TTC549 (cell line): ENCODE results near the gene NUBP2.

Source experiments
- FAIRE-seq: peaks from 2 replicates; lab custom pipeline; 2012; peaks lifted over from hg19 to GRCh38; lab: Jason Lieb, UNC

The NUBP2 gene

DNA sequence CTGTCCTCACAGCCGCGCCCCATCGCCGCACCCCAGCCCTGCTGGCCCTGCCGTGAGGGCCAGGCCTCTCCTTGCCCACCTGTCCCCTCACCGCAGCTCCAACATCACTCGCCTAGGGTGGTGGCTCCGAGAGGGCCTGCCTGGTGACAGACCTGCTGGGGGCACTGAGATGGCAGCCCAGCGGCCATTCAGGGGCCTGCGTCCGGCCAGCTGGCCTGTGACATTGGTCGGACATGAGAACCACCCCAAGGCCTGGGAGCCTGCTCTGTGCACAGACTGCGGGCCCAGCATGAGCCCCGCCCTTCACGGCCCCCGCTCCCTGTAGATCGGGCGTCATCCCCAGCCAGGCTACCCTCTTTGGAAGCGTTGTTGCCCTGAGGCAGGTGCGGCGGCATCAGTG, 23.2 kb upstream of the NUBP2 start:
- no peak for FAIRE-seq

- FAIRE-seq = no peak
Observed at GRCh38 chr16:1760911-1761310, 21.8 kb upstream of the NUBP2 start.

DNA sequence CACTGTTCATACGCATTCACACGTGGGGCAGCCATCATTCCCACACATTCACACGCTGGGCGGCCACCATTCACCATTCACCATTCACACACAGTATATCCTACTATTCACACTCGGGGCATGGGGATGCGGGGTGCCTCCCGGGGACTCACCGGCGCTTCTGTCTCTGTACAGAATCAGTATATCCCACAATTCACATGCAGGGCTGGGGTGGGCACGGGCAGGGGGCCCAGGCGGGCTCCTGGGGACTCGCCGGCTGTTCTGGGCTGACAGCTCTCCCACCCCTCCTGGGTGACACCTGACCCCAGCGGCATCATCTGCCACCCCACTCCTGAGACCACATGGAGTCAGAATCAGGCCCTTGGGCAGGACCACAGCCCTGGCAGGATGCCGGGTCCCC, 21.0 kb upstream of the NUBP2 start:
- no peak for FAIRE-seq

DNA sequence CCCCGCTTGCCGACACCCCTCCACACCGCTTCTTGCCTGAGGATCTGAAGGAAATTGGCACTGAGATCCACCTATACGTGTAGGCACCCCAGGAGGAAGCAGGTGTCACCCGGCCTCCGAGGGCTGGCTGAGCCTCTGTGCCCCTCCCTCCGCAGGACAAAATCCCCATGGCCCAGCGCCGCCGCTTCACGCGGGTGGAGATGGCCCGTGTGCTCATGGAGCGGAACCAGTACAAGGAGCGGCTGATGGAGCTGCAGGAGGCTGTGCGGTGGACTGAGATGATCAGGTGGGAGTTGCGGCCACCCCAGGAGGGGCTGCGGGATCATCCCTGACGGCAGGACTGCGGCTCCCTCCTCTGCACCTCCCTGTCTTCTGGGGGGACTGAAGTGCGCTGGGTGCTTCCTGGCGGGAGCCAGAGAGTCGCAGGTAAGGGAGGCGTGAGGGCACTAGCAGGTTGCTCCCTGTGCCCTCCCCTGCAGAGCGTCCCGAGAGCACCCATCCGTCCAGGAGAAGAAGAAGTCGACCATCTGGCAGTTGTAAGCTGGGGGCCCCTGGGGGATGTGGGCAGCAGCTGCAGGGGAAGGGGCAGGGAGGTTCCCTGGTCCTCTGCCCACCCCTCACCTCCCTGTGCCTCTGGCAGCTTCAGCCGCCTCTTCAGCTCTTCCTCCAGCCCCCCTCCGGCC, 20.4 kb upstream of the NUBP2 start:
- FAIRE-seq = no peak

- FAIRE-seq = no peak
Observed at GRCh38 chr16:1762879-1763520, 19.8 kb upstream of the NUBP2 start.

- no peak for FAIRE-seq
Observed at GRCh38 chr16:1763521-1764511, 18.9 kb upstream of the NUBP2 start.

DNA sequence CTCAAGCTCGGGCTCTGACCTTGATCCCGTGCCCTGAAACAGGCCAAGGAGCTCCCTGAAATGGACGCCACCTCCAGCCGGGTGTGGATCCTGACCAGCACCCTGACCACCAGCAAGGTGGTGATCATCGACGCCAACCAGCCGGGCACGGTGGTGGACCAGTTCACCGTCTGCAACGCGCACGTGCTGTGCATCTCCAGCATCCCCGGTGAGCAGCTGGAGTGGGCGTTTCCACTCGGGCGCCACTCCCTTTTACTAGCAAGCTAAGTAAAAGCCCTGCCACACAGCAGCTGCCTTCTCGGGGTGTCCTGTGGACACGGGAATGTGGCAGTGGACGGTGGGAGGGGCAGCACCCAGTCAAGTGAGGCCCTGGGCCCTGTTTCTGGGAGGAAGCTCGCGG, 17.8 kb upstream of the NUBP2 start:
- FAIRE-seq = no peak

DNA sequence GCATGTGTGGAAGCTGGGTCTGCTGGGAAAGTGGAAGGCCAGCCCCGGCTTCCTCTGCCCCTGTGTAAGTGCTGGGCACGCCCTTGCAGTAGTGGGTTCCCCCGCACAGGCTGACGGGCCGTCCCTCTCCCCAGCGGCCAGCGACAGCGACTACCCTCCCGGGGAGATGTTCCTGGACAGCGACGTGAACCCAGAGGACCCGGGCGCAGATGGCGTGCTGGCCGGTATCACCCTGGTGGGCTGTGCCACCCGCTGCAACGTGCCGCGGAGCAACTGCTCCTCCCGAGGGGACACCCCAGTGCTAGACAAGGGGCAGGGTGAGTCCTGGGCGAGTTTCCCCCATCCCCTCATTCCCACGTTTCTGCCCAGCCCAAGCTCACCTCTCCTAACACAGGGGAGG, 16.9 kb upstream of the NUBP2 start:
- FAIRE-seq = no peak

GRCh38 chr16:1766231-1766630, 16.5 kb upstream of the NUBP2 start:
- FAIRE-seq = no peak

- no peak for FAIRE-seq
Observed at GRCh38 chr16:1766701-1767100, 16.1 kb upstream of the NUBP2 start.

DNA sequence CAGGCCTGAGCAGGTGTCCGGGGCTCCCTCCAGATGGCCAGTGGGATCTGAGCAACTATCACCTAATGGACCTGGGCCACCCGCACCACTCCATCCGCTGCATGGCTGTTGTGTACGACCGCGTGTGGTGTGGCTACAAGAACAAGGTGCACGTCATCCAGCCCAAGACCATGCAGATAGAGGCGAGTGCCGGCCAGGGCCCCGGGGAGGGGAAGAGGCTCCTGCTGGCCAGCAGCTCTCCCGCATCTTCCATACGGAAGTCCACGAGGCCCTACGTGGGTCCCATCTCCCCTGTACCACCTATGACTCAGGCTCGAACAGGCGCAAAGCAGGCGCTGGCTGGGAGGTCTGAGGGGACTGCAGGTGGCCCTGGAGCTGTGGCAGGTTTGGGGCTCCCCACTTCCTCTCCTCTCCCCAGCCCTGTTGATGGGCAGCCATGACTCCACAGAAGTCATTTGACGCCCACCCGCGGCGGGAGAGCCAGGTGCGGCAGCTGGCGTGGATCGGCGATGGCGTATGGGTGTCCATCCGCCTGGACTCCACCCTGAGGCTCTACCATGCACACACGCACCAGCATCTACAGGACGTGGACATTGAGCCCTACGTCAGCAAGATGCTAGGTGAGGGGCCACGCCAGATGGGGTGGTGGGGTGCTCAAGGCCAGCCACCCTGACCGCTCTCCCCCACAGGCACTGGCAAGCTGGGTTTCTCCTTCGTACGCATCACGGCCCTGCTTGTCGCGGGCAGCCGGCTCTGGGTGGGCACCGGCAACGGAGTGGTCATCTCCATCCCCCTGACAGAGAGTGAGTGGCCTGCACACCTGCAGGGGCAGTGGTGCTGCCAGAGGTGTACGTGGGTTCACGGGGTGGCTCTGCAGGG, 15.4 kb upstream of the NUBP2 start:
- FAIRE-seq = no peak

GRCh38 chr16:1768061-1768766, 14.5 kb upstream of the NUBP2 start:
- no peak for FAIRE-seq

GRCh38 chr16:1768767-1769401, 13.9 kb upstream of the NUBP2 start:
- FAIRE-seq = no peak

DNA sequence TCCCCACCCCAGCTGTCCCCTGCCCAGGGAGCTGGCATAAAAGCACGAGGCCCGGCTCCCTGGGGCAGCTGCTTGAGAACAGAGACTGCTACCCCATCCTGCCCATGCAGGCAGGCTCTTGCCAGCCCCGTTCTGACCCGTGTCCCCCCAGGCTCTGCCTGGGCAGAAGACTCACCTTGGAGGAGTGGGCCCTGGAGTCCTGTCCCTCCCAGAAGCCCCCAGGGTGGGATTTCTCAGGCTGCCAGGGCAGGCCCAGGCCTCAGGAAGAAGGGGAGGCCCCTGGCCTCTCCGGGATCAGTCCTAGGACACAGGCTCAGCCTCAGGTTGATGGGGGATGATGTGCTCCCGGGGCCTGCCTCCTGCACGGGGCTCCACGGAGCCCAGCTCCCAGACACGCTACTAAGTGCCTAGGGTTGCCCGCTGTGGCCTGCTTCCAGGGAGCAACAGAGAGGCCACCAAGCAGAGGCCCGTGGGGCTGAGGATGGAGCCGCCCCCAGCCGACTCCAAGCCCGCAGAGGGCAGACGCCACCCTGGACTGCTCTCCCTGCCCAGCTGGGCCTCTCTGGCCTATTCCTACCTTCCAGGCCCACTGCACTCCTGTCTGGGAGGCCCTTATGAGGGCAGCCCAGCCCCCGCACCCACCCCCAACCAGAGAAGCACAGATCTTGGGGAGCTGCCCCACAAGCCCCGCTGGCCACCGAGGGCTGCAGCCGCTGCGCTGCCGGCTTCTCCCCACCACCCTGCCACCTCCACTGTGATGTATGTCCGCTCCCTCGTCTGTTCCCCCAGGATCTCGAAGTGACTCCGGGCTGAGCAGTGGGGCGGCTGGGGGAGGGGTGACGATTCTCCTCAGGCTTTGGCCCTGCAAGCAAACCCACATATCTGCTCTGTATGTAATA, 13.1 kb upstream of the NUBP2 start:
- no peak for FAIRE-seq

DNA sequence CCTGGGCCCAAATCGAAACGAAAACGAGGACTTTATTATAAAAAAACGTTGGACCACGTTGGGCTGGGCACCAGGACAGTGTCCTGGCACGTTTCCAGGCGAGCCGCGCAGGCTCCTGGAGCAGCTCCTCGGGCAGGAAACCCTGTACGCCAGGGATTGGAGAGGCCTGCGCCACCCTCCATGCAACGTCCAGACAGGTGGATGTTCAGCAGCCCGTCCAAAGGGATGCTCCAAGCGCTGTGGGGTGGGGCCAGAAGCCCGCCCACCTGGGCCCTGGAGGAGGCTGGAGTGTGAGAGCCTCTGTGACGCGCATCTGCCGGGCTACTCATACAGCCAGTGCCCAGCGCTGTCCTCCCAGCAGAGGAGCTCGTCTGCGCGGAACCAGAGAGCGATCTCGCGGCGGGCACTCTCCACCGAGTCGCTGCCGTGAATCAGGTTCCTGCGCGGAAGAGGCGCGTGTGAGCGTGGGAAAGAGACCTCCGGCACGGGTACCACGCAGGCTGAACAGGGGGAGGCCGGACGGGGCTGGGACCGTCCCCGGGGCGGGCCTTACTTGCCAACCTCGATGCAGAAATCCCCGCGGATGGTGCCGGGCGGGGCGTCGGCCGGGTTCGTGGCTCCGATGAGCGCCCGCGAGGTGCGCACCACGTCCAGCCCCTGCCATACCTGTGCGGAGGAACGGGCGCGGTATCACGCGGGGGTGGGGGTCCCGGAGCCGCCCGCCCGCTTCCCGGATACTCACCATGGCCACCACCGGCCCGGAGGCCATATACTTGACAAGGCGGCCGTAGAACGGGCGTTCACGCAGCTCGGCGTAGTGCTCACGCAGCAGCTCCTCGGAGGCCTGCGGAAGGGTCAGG, 12.2 kb upstream of the NUBP2 start:
- FAIRE-seq = no peak

DNA sequence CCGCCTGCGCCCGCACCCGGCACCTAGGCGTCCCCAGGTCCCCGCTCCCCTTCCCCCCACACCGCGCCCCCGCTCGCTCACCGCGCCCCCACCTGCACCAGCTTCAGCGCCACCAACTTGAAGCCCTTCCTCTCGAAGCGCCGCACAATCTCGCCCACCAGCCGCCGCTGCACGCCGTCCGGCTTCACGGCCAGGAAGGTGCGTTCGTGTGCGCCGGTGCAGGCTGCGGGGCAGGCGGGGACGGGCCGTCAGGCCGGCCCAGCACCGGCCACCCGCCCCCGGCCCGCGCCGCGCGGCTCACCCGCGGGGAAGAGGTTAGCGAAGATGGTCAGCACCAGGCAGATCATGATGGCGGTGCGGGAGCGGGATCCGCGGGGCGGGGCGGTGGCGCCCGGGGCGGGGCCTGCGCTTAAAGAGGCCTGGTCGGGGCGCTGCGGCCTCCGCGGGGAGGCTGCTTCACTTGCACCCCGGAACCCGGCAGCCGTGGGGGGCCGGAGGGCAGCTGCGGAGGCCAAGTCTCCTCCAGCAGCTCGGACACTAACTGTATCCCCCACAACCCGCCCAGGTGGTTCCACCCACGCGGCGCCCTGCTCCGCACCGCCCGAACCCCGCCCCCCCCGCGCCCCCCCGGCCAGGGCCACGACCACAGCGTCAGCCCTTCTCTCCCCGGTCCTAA, 11.4 kb upstream of the NUBP2 start, which contains the start of gene NME3:
TSS of gene NME3 (minus strand) at position 356 of the 676 bp plus-strand sequence. CDS start at position 347, 9 bp downstream.
- no peak for FAIRE-seq

GRCh38 chr16:1771864-1772361, 10.8 kb upstream of the NUBP2 start:
- FAIRE-seq = no peak

GRCh38 chr16:1772362-1772907, 10.3 kb upstream of the NUBP2 start, which contains the start of gene EME2:
Gene EME2 (plus strand): TSS chr16:1772810. CDS start chr16:1773228, 418 bp downstream.
- no peak for FAIRE-seq
